NCI-H526 (cell line): Measurements from ENCODE around the gene ICA1.

Experiments
- DNase-seq, 2 experiments: peaks; one replicate each; lab custom pipeline; 2025; lab: John Stamatoyannopoulos, UW

ICA1 gene

GRCh38 chr7:8160250-8160649 lies 101.7 kb downstream of the ICA1 start:
- DNase-seq, result no peak

GRCh38 chr7:8159595-8159994 lies 102.4 kb downstream of the ICA1 start:
- no peak for DNase-seq

GRCh38 chr7:8157296-8157695 lies 104.7 kb downstream of the ICA1 start:
- no peak for DNase-seq

GRCh38 chr7:8155836-8156235 lies 106.1 kb downstream of the ICA1 start:
- no peak for DNase-seq

- peak; percentile 45 to 55 for DNase-seq
These were observed 107.7 kb downstream of the ICA1 start for GRCh38 chr7:8154272-8154671.

GRCh38 chr7:8152489-8153192 lies 109.3 kb downstream of the ICA1 start:
- DNase-seq, result no peak

GRCh38 chr7:8151161-8151725 lies 110.7 kb downstream of the ICA1 start:
- no peak for DNase-seq

- no peak for DNase-seq
These were observed 112.7 kb downstream of the ICA1 start for GRCh38 chr7:8149222-8149621.

- no peak for DNase-seq
These were observed 114.1 kb downstream of the ICA1 start for GRCh38 chr7:8147760-8148463.

GRCh38 chr7:8146788-8147413 lies 115.1 kb downstream of the ICA1 start:
- DNase-seq, result no peak

- no peak for DNase-seq
These were observed 115.7 kb downstream of the ICA1 start for GRCh38 chr7:8146106-8146787.

GRCh38 chr7:8144856-8145255 lies 117.1 kb downstream of the ICA1 start:
- no peak for DNase-seq

GRCh38 chr7:8143151-8143874 lies 118.7 kb downstream of the ICA1 start:
- DNase-seq, result no peak

GRCh38 chr7:8142477-8142876 lies 119.5 kb downstream of the ICA1 start:
- no peak for DNase-seq

GRCh38 chr7:8141070-8141469 lies 120.9 kb downstream of the ICA1 start:
- no peak for DNase-seq

- no peak for DNase-seq
These were observed 125.8 kb downstream of the ICA1 start for GRCh38 chr7:8136051-8136730.

- no peak for DNase-seq
These were observed 126.5 kb downstream of the ICA1 start for GRCh38 chr7:8135417-8135816.

GRCh38 chr7:8134089-8134733 lies 127.8 kb downstream of the ICA1 start:
- no peak for DNase-seq

GRCh38 chr7:8133188-8133848 lies 128.6 kb downstream of the ICA1 start:
- DNase-seq, result no peak
